ENCODE data around the gene JPT1.
A peak's percentile ranks its signal among the peaks of the same experiment; 100 is the strongest.
"Not testable (repeated sequence)": the region's sequence is repeated elsewhere in the genome, so short reads cannot be mapped to it uniquely, and the experiment has no call there.

The JPT1 gene

DNA sequence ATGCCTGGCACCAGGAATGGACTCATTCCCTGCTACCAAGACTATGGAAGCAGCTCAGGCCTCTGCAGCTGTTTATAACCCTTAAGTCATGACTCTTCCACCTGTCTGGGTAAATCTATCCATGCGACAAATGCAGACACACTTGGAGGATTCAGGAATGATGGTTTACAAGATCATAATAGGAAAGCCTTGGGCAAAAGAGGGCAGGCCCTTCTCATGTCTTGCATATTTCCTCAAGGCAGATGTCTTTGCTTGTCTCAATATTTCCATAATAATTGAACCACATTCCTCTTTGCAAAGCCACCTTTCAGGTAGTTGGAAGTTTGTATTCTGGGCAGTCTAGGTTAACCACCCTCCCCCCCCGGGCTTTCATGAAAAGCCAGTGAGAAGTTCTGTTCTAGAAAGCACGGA is 884 bp upstream of the JPT1 start:
- no peak for DNase-seq

DNA sequence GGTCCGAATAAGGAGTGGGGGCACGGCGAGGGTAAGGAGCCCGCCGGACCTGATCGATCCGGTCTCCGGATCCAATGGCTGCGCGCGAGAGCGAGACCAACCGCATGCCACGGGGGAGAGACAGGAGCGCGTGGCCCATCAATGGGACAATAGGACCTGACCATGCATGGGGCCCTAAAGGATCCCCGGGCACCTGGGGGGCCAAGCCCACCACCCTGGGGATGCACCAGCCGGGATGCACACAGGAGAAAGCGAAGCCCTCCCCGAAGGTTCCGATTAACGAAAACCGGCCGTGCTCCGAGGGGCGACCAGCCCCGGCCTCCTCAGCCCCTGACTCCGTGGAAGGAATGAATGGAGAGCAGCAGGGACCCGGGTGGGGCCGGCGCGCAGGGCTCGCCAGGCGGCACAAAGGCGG is 525 bp downstream of the JPT1 start:
- peak in 2 of 3 donors; percentile 9 to 28 for DNase-seq

GRCh38 chr17:75152922-75153779 is 1.2 kb downstream of the JPT1 start:
- DNase-seq, result peak; percentile 59 to 66 (median 62)

GRCh38 chr17:75152523-75152921 is 1.8 kb downstream of the JPT1 start:
- DNase-seq, result no peak

DNA sequence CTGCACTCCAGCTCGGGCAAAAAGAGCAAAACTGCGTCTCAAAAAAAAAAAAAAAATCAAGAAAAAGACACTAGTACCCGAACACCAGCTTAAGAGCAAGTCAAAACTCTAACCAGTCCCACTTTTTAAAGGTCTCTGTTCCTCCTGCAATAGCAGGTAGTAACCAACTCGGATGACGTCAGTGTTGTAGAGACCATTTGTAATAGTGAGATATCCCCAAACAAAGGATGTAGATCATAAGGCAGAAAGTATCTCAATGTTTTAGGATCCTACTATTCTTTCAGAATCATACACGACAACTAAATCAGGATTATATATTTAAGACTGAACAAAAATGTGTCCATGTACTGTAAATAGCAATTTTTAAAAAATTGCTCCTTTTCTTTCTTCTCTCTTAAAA is 2.4 kb downstream of the JPT1 start:
- DNase-seq, result no peak

GRCh38 chr17:75147878-75148546 is 6.3 kb downstream of the JPT1 start:
- peak; percentile 26 to 71 (median 63) for DNase-seq

DNA sequence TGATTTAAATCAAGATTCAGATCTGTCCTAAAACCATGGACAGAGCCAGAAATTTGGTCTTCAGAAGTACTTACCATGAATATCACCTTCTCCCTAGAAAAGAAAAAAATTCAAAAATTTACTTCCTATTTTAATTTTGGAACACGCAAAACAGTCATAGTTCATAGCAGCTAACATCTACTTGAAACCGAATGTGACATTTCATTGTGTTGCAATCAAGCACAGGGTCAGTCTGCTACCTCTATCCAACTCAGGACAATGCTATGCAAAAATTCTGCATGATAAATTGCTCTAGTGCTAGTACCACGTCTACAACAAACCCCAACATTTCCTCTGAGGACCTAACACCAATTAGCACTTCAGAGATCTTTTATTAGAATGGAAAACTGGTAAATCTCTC is 7.7 kb downstream of the JPT1 start:
- DNase-seq, result peak; percentile 28 to 63 (median 58)

GRCh38 chr17:75144816-75145512 is 9.3 kb downstream of the JPT1 start:
- peak in 2 of 3 donors; percentile 25 to 31 for DNase-seq

DNA sequence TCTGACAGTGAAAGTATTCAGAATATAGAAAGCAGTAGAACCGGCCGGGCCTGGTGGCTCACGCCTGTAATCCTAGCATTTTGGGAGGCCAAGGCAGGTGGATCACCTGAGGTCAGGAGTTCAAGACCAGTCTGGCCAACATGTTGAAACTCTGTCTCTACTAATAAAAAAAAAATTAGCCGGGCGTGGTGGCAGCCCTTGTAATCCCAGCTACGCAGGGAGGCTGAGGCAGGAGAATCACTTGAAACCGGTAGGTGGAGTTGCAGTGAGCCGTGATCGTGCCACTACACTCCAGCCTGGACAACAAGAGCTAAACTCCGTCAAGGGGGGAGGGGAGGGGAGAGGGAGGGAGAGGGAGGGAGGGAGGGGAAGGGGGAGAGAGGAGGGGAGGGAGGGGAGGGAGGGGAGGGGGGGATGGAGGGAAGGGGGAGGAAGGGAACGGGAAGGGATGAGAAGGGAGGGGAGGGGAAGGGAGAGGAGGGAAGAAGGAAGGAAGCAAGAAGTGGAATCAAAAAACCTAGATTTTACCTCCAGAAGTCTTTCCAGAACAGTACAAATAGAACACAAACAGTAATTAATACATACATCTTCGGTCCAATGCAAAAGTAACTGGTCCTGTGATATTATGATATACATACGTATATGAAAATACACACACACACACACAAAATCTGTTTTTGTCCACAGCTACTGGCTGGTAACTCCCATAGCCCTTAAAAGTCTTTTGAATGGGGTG is 11.9 kb downstream of the JPT1 start:
- no peak for DNase-seq

GRCh38 chr17:75138519-75138918 is 15.8 kb downstream of the JPT1 start:
- DNase-seq, result no peak

DNA sequence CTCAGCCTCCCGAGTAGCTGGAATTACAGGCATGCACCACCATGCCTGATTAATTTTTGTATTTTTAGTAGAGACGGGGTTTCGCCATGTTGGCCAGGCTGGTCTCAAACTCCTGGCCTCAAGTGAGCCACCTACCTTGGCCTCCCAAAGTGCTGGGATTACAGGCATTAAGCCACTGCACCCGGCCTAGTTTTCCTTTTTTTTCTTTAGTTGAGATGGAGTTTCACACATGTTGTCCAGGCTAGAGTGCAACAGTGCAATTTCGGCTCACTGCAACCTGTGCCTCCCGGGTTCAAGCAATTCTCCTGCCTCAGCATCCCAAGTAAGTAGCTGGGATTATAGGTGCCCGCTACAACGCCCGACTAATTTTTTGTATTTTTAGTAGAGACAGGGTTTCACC is 16.6 kb downstream of the JPT1 start:
- DNase-seq, result not testable (repeated sequence)

GRCh38 chr17:75135946-75136345 is 18.4 kb downstream of the JPT1 start:
- no peak for DNase-seq

DNA sequence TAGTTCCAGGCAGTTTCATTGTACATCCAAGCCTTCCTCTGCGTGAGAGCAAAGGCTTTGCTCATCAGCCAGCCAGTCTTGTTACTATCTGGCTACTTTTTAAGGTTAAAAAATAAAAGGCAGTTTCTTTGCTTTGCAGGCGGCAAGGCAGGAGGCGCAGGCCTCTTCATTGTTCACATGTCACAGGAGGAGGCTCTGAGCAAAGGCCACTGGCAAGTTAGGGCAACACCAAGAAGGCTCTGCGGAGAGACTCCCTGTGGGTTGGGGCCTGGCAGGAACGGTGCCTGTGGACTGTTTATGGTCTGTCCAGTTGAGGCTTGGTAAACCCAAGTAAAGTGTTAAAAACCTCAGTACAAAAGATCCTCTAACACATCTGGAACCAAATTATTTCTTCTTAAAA is 18.9 kb downstream of the JPT1 start:
- no peak for DNase-seq

- not testable (repeated sequence) for DNase-seq
These were observed 20.5 kb downstream of the JPT1 start for GRCh38 chr17:75133607-75134347.

DNA sequence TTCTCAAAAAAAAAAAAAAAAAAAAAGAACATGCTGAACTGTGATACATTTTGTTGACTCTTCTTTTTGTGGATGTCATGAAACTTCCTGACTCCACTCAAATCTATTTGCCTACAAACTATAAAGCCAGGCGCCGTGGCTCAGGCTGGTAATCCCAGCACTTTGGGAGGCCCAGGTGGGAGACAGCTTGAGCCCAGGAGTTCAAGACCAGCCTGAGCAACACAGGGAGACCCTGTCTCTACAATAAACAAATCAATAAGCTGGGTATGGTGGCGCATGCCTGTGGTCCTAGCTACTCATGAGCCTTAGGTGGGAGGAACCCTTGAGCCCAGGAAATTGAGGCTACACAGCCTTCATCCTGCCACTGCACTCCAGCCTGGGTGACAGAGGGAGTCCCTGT is 21.3 kb downstream of the JPT1 start:
- no peak for DNase-seq

DNA sequence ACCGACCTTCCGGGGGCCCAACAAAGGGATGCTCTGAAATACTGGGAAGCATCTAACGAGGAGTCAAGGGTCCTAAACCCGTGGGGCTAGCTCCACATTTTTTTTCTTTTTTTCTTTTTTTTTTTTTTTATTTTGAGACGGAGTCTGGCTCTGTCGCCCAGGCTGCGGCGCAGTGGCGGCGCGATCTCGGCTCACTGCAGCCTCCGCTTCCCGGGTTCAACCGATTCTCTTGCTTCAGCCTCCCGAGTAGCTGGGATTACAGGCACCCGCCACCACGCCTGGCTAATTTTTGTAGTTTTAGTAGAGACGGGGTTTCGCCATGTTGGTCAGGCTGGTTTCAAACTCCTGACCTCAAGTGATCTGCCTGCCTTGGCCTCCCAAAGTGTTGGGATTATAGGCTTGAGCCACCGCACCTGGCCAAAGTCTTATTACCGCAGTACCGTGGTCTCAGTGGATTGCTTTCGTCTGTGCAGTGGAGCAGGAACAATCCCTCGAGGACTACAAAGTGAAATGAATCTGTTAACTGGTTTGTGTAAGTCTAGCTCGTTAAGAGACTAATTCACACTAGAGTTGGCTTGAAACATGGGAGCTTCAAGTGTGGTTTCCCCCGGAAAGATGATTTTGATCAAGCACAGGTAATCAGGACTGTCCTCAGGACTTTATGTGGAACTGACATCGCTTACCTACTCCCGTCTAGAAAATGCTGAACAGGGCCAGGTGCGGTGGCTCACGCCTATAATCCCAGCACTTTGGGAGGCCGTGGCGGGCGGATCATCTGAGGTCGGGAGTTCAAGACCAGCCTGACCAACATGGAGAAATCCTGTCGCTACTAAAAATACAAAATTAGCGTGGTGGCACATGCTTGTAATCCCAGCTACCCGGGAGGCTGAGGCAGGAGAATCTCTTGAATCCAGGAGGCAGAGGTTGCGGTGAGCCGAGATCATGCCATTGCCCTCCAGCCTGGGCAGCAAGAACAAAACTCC is 22.0 kb downstream of the JPT1 start:
- DNase-seq, result not testable (repeated sequence)

DNA sequence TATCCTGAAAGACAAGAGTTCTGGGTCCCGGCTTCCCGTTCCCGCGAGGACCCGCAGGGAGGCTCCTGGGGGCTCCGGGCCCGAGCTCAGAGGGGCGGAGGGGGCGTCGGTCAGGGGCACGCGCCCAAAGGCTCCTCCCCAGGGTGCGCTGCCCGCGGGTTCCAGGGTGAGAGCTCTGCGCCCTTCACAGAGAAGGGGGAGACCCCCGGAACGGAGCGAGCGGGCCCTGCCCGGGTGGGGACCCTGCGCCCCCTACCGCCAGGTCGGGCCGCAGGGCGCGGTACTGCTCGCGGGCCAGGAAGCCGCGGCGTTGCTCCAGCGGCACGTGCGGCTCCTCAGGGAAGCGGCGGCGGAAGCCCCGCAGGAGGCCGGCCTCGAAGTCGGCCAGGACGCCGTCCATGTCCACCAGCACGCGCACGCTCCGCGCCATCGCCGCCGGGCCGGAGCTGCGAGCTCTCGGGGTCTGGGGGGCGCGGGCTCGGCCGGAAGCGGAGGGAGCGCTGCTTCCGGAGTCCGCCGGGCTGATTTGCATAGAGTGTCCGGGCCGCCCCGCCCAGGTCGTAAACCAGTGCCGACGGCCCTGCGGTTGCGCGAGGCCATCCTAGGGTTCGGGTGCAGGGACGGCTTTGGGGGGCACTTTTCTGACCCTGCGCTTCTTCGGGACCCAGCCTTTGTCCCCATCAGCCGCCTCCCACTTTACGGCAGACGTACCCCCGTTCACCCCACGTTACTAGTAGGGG is 22.9 kb downstream of the JPT1 start, which contains the start of gene NT5C:
Gene NT5C, minus strand, starts transcription at position 465 of the 740 bp plus-strand sequence. Its CDS starts 35 bp downstream, at position 430.
- peak; percentile 67 to 88 (median 79) for DNase-seq

DNA sequence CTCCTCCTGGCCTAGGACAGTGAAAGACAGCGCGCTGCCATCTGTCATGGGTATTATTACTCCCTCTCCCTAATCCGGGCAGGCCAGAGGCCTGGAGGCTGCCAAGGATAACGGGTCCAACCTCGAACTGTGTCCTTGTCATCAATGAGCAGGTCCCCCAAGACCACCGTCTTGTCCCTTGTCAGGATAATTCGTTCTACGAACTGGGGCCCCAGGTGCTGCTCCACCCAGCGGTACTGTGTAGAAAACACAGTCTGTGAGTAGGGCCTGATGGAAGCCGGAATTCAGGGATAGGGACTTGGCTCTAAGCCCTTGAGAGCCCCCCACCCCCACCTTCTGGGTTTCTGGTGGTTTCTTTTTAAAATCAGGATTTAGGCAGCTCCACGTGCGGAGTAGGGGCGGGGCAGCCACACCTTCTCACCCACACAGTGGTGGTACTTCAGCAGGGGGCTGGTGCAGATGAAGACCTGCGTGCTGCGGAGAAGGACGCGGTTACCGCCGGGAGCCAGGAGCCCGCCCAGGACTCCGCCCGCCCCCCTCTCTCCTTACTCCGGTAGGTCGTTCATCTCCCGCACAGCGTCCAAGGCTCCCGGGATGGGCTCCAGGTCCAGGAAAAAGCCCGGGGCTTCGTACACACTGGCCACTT is 23.6 kb downstream of the JPT1 start:
- peak; percentile 58 to 67 (median 64) for DNase-seq

GRCh38 chr17:75130059-75130631 is 24.2 kb downstream of the JPT1 start:
- DNase-seq, result no peak
